ENCODE data around the gene STAB1. TPM values are rescaled to one million over a fixed set of nuclear protein-coding genes. Genes with fewer than 3 reads are reported as not detected.

STAB1 gene
- total RNA-seq, 2 experiments from 2014 or later = 0.08 to 0.10 TPM

- no peak overlapping the region for H3K4me3 Mint-ChIP-seq
- no peak for DNase-seq
- H3K27ac Mint-ChIP-seq = no peak overlapping the region
- peaks cover 6% of the 10 kb centered on the region for H3K36me3 Mint-ChIP-seq
- H3K4me1 Mint-ChIP-seq = peaks cover 6% of the 10 kb centered on the region
- H3K27me3 Mint-ChIP-seq = no peaks in the 10 kb centered on the region
- no peaks in the 10 kb centered on the region for H3K9me3 Mint-ChIP-seq
These were observed 33.6 kb downstream of the STAB1 start for GRCh38 chr3:52528586-52529375.

GRCh38 chr3:52529376-52530333, 34.5 kb downstream of the STAB1 start:
- H3K9me3 Mint-ChIP-seq = no peaks in the 10 kb centered on the region
- DNase-seq = no peak
- no peaks in the 10 kb centered on the region for H3K36me3 Mint-ChIP-seq
- H3K4me1 Mint-ChIP-seq = peaks cover 8% of the 10 kb centered on the region
- no peak overlapping the region for H3K27ac Mint-ChIP-seq
- peak overlapping the region; percentile 16 for H3K4me3 Mint-ChIP-seq
- no peaks in the 10 kb centered on the region for H3K27me3 Mint-ChIP-seq

- Mint-ChIP-seq H3K4me3 (no peak overlapping the region), H3K9me3 (no peaks in the 10 kb centered on the region), H3K4me1 (peaks cover 15% of the 10 kb centered on the region), H3K36me3 (no peaks in the 10 kb centered on the region), H3K27ac (no peak overlapping the region), H3K27me3 (no peaks in the 10 kb centered on the region)
- no peak for DNase-seq
These were observed 36.0 kb downstream of the STAB1 start for GRCh38 chr3:52530918-52531826.

GRCh38 chr3:52531860-52532516, 36.9 kb downstream of the STAB1 start:
- H3K27ac Mint-ChIP-seq = no peak overlapping the region

GRCh38 chr3:52532517-52532837, 37.3 kb downstream of the STAB1 start:
- Mint-ChIP-seq H3K27me3 (peaks cover 3% of the 10 kb centered on the region), H3K36me3 (peaks cover 5% of the 10 kb centered on the region), H3K4me1 (peaks cover 17% of the 10 kb centered on the region), H3K9me3 (no peaks in the 10 kb centered on the region), H3K4me3 (peak overlapping the region; percentile 82), H3K27ac (peak overlapping the region; percentile 56)
- peak; percentile 32 for DNase-seq

More at GRCh38 chr3:52531860-52532516, 36.9 kb downstream of the STAB1 start:
- peaks cover 15% of the 10 kb centered on the region for H3K4me1 Mint-ChIP-seq
- peaks cover 3% of the 10 kb centered on the region for H3K27me3 Mint-ChIP-seq
- no peaks in the 10 kb centered on the region for H3K9me3 Mint-ChIP-seq
- DNase-seq = no peak
- peaks cover 2% of the 10 kb centered on the region for H3K36me3 Mint-ChIP-seq
- H3K4me3 Mint-ChIP-seq = peak overlapping the region; percentile 82

- Mint-ChIP-seq H3K4me1 (peaks cover 23% of the 10 kb centered on the region), H3K36me3 (peaks cover 10% of the 10 kb centered on the region), H3K4me3 (peak overlapping the region; percentile 82), H3K9me3 (no peaks in the 10 kb centered on the region), H3K27me3 (peaks cover 3% of the 10 kb centered on the region), H3K27ac (peak overlapping the region; percentile 56)
- DNase-seq = peak; percentile 53
These were observed 37.9 kb downstream of the STAB1 start for GRCh38 chr3:52532838-52533622.

GRCh38 chr3:52533623-52534280, 38.6 kb downstream of the STAB1 start, which contains the start of gene NT5DC2:
Gene NT5DC2, minus strand, starts transcription at chr3:52533857. Its CDS starts 120 bp downstream, at chr3:52533737.
- no peaks in the 10 kb centered on the region for H3K9me3 Mint-ChIP-seq
- peaks cover 28% of the 10 kb centered on the region for H3K4me1 Mint-ChIP-seq
- peak within 1 kb of the TSS; percentile 56 for H3K27ac Mint-ChIP-seq
- H3K4me3 Mint-ChIP-seq = peak within 1 kb of the TSS; percentile 82
- peaks cover 3% of the 10 kb centered on the region for H3K27me3 Mint-ChIP-seq
- peaks cover 15% of the 10 kb centered on the region for H3K36me3 Mint-ChIP-seq
- DNase-seq = peak; percentile 87

- no peak for DNase-seq
- Mint-ChIP-seq H3K27ac (peak overlapping the region; percentile 48), H3K27me3 (peaks cover 3% of the 10 kb centered on the region), H3K4me3 (peak overlapping the region; percentile 81), H3K36me3 (peaks cover 23% of the 10 kb centered on the region), H3K4me1 (peaks cover 35% of the 10 kb centered on the region), H3K9me3 (no peaks in the 10 kb centered on the region)
These were observed 39.4 kb downstream of the STAB1 start for GRCh38 chr3:52534281-52535183.

- H3K36me3 Mint-ChIP-seq = peaks cover 26% of the 10 kb centered on the region
- no peak for DNase-seq
- H3K4me1 Mint-ChIP-seq = peaks cover 41% of the 10 kb centered on the region
- peak overlapping the region; percentile 99 for H3K4me3 Mint-ChIP-seq
- no peaks in the 10 kb centered on the region for H3K9me3 Mint-ChIP-seq
- peak overlapping the region; percentile 99 for H3K27ac Mint-ChIP-seq
- H3K27me3 Mint-ChIP-seq = peaks cover 3% of the 10 kb centered on the region
These were observed 40.4 kb downstream of the STAB1 start for GRCh38 chr3:52535411-52536111.

GRCh38 chr3:52536112-52536368, 40.9 kb downstream of the STAB1 start:
- Mint-ChIP-seq H3K4me3 (peak overlapping the region; percentile 99), H3K27ac (peak overlapping the region; percentile 99), H3K27me3 (peaks cover 3% of the 10 kb centered on the region), H3K36me3 (peaks cover 30% of the 10 kb centered on the region), H3K4me1 (peaks cover 42% of the 10 kb centered on the region), H3K9me3 (no peaks in the 10 kb centered on the region)
- no peak for DNase-seq

- Mint-ChIP-seq H3K9me3 (no peaks in the 10 kb centered on the region), H3K4me1 (peaks cover 42% of the 10 kb centered on the region)
These were observed 41.4 kb downstream of the STAB1 start, which contains the start of gene UQCC5 for GRCh38 chr3:52536369-52537164. Gene UQCC5, plus strand, starts transcription at chr3:52536605. Its CDS starts 151 bp downstream, at chr3:52536756.

More at GRCh38 chr3:52536369-52537164, 41.4 kb downstream of the STAB1 start, which contains the start of gene UQCC5:
- peak within 1 kb of the TSS; percentile 99 for H3K4me3 Mint-ChIP-seq
- DNase-seq = peak; percentile 99
- peak within 1 kb of the TSS; percentile 99 for H3K27ac Mint-ChIP-seq
- peaks cover 31% of the 10 kb centered on the region for H3K36me3 Mint-ChIP-seq
- peaks cover 3% of the 10 kb centered on the region for H3K27me3 Mint-ChIP-seq

All from activated naive CD8-positive, alpha-beta T cell treated with anti-CD3 and anti-CD28 coated beads for 36 hours (primary cell).